Thyroid gland (tissue), 4 donors: ENCODE results near the gene ADAMTS17. TPM values are rescaled to one million over a fixed set of nuclear protein-coding genes. Genes with fewer than 3 reads are reported as not detected.

Experiments
- DNase-seq, 2 donors: peaks; one replicate each; pipeline ENCODE4 v3.0.0-alpha.2; 2019
- H3K27ac ChIP-seq, 3 donors: fragments of 200-600 bp; sonication (generic); 1 replicate in 2 of 3; 2 replicates in 1 of 3; pipeline ENCODE4 v1.5.1; 2016 to 2019; ENCODE audit warnings: mild to moderate bottlenecking in 1 of 3, moderate library complexity in 1 of 3
- H3K27me3 ChIP-seq: fragments of 200-600 bp; sonication (generic); one replicate; pipeline ENCODE4 v1.5.1; 2019
- H3K36me3 ChIP-seq, 2 donors: fragments of 200-600 bp; sonication (generic); one replicate each; pipeline ENCODE4 v1.5.1; 2016 to 2019
- H3K4me1 ChIP-seq, 2 donors: fragments of 200-600 bp; sonication (generic); one replicate each; pipeline ENCODE4 v1.5.1; 2017 to 2019
- H3K4me3 ChIP-seq, 3 donors: fragments of 200-600 bp; sonication (generic); replicated peaks in 1 of 3; 1 replicate in 2 of 3; 2 replicates in 1 of 3; pipeline ENCODE4 v1.5.1; 2016; ENCODE audit warnings: mild to moderate bottlenecking in 1 of 3
- H3K9me3 ChIP-seq: fragments of 200-600 bp; sonication (generic); one replicate; pipeline ENCODE4 v1.5.1; 2017
- CTCF ChIP-seq, 6 experiments: fragments of 200-600 bp in 3 of 6; fragments of 450-650 bp in 3 of 6; sonication (generic) in 3 of 6; IDR thresholded peaks; one replicate each; pipeline ENCODE4 v1.5.1; 2016 to 2019; ENCODE audit warnings: antibody characterized with exemption in 6 of 6, mild to moderate bottlenecking in 2 of 6, inconsistent platforms in 1 of 6, moderate library complexity in 1 of 6
- POLR2A ChIP-seq, 2 donors: fragments of 450-650 bp; IDR thresholded peaks; one replicate each; pipeline ENCODE4 v1.6.1; 2017; ENCODE audit warnings: antibody characterized with exemption in 2 of 2, mild to moderate bottlenecking in 2 of 2, moderate library complexity in 1 of 2
- WGBS, 2 donors: methylation state at CpG; one replicate each; pipeline ENCODE4 v1.1.5; 2017; 5-methylcytosine and 5-hydroxymethylcytosine counted together
- intact Hi-C: fragments of 100-400 bp; cut with DNase I; formaldehyde crosslinking; loops from one replicate; pipeline ENCODE4 v1.15.1; 2023
- total RNA-seq, 4 donors: library from RNA; depleted of rRNA; stranded (reverse); fragments of >200 nt; gene quantifications; one replicate each; pipeline ENCODE4 v1.2.3, GENCODE V29; 2016

The ADAMTS17 gene
- total RNA-seq, 4 donors from 2014 or later: 3.5 to 667 (median 5.3) TPM

GRCh38 chr15:100295939-100296565 lies 45.7 kb downstream of the ADAMTS17 start:
- TF ChIP-seq POLR2A (IDR thresholded peaks at IDR 0.05) (no peak), CTCF (IDR thresholded peaks at IDR 0.05) (no peak)
- Histone ChIP-seq H3K36me3 (no peaks in the 10 kb centered on the region), H3K4me3 (no peak overlapping the region), H3K27ac (no peak overlapping the region), H3K27me3 (no peaks in the 10 kb centered on the region), H3K9me3 (no peaks in the 10 kb centered on the region), H3K4me1 (no peaks in the 10 kb centered on the region)
- 94 to 97% methylated on average over 8 of the region's 8 CpGs for WGBS, 2 donors
- DNase-seq: no peak
- intact Hi-C loops: no loop called here

- WGBS, 2 donors: 95 to 96% methylated on average over 35 of the region's 35 CpGs
- Histone ChIP-seq H3K27me3 (no peaks in the 10 kb centered on the region), H3K4me3 (no peak overlapping the region), H3K27ac (no peak overlapping the region), H3K4me1 (no peaks in the 10 kb centered on the region), H3K36me3 (no peaks in the 10 kb centered on the region), H3K9me3 (no peaks in the 10 kb centered on the region)
- TF ChIP-seq POLR2A (IDR thresholded peaks at IDR 0.05): no peak
- no peak for TF ChIP-seq CTCF (IDR thresholded peaks at IDR 0.05)
- DNase-seq: no peak
- intact Hi-C loops: no loop called here
These were observed 49.8 kb downstream of the ADAMTS17 start for GRCh38 chr15:100292010-100292409.

GRCh38 chr15:100291106-100291505 lies 50.7 kb downstream of the ADAMTS17 start:
- 66 to 69% methylated on average over 2 of the region's 2 CpGs for WGBS, 2 donors
- no peak for TF ChIP-seq CTCF (IDR thresholded peaks at IDR 0.05)
- no peak for TF ChIP-seq POLR2A (IDR thresholded peaks at IDR 0.05)

GRCh38 chr15:100285641-100286295 lies 56.0 kb downstream of the ADAMTS17 start:
- TF ChIP-seq POLR2A (IDR thresholded peaks at IDR 0.05) (no peak), CTCF (IDR thresholded peaks at IDR 0.05) (no peak)
- H3K4me1 ChIP-seq: no peaks in the 10 kb centered on the region
- 93 to 97% methylated on average over 15 of the region's 15 CpGs for WGBS, 2 donors
- no peak overlapping the region for H3K4me3 ChIP-seq
- DNase-seq: no peak
- H3K27me3 ChIP-seq: no peaks in the 10 kb centered on the region
- no peaks in the 10 kb centered on the region for H3K36me3 ChIP-seq
- no peaks in the 10 kb centered on the region for H3K9me3 ChIP-seq
- intact Hi-C loops: no loop called here
- H3K27ac ChIP-seq: no peak overlapping the region

More at GRCh38 chr15:100291106-100291505, 50.7 kb downstream of the ADAMTS17 start:
- intact Hi-C loops: no loop called here
- no peak for DNase-seq
- Histone ChIP-seq H3K4me1 (no peaks in the 10 kb centered on the region), H3K27ac (no peak overlapping the region), H3K36me3 (no peaks in the 10 kb centered on the region), H3K4me3 (no peak overlapping the region), H3K9me3 (no peaks in the 10 kb centered on the region), H3K27me3 (no peaks in the 10 kb centered on the region)

GRCh38 chr15:100284701-100285100 lies 57.1 kb downstream of the ADAMTS17 start:
- Histone ChIP-seq H3K36me3 (no peaks in the 10 kb centered on the region), H3K4me1 (no peaks in the 10 kb centered on the region), H3K27me3 (no peaks in the 10 kb centered on the region), H3K4me3 (no peak overlapping the region), H3K9me3 (no peaks in the 10 kb centered on the region), H3K27ac (no peak overlapping the region)
- intact Hi-C loops: no loop called here
- WGBS, 2 donors: 54 to 56% methylated on average over 6 of the region's 6 CpGs
- TF ChIP-seq CTCF (IDR thresholded peaks at IDR 0.05) (no peak), POLR2A (IDR thresholded peaks at IDR 0.05) (no peak)
- peak; percentile 37 to 56 for DNase-seq
